ENCODE results near the gene GJA3. TPM values are rescaled to one million over a fixed set of nuclear protein-coding genes. Genes with fewer than 3 reads are reported as not detected.

GJA3 gene
- total and polyA plus RNA-seq, 2 experiments from 2014 or later = 0.16 to 0.23 TPM

GRCh38 chr13:20090349-20090748 lies 70.5 kb downstream of the GJA3 start:
- Histone ChIP-seq H3K4me2 (no peak overlapping the region), H3K36me3 (replicated peaks; ENCODE audit: insufficient read depth, low read depth) (no peaks in the 10 kb centered on the region), H3K9me3 (ENCODE audit: low read depth) (no peaks in the 10 kb centered on the region), H2AFZ (no peak overlapping the region), H3K9me2 (replicated peaks; ENCODE audit: insufficient read depth) (no peaks in the 10 kb centered on the region), H3K79me2 (no peaks in the 10 kb centered on the region), H3K27me3 (no peaks in the 10 kb centered on the region), H4K20me1 (ENCODE audit: insufficient read depth, poor library complexity, severe bottlenecking) (no peaks in the 10 kb centered on the region), H3K27ac (no peak overlapping the region), H3K4me1 (ENCODE audit: insufficient read depth) (no peaks in the 10 kb centered on the region), H3K4me3 (no peak overlapping the region)
- TF ChIP-seq EZH2 (IDR thresholded peaks at IDR 0.05; ENCODE audit: borderline replicate concordance) (no peak), CTCF (IDR thresholded peaks at IDR 0.05; ENCODE audit: poor library complexity) (peak; percentile 31)
- no peak for DNase-seq (ENCODE audit: low spot score)
- 100% methylated on average over 1 of the region's 1 CpG for WGBS (ENCODE audit: low lambda C conversion rate, missing lambda C conversion rate)

Other genes with a start within 250 kb of the GJA3 start
- 86.1 and 91.1 TPM in 2 replicates for gene ZMYM2, start 202.3 kb downstream of the GJA3 start, total RNA-seq
- gene ZMYM2, start 202.3 kb downstream of the GJA3 start, polyA plus RNA-seq = 25.2 and 29.8 TPM in 2 replicates
- gene GJB2, start 31.9 kb upstream of the GJA3 start, total RNA-seq = 6.1 and 10.3 TPM in 2 replicates
- 5.9 and 11.1 TPM in 2 replicates for gene GJB2, start 31.9 kb upstream of the GJA3 start, polyA plus RNA-seq
- 0.52 and 2.2 TPM in 2 replicates for gene GJB6, start 71.3 kb upstream of the GJA3 start, total RNA-seq
- 0.79 and 1.2 TPM in 2 replicates for gene GJB6, start 71.3 kb upstream of the GJA3 start, polyA plus RNA-seq

Measured in hepatocyte (in vitro differentiated cells).